NAMALWA (cell line): Measurements from ENCODE around the gene KLF7.
"Not testable (repeated sequence)": the region's sequence is repeated elsewhere in the genome, so short reads cannot be mapped to it uniquely, and the experiment has no call there.

Experiments used
- DNase-seq: peaks from one replicate; pipeline ENCODE4 v3.0.0-alpha.2; 2015; ENCODE audit warnings: low spot score

The KLF7 gene

DNA sequence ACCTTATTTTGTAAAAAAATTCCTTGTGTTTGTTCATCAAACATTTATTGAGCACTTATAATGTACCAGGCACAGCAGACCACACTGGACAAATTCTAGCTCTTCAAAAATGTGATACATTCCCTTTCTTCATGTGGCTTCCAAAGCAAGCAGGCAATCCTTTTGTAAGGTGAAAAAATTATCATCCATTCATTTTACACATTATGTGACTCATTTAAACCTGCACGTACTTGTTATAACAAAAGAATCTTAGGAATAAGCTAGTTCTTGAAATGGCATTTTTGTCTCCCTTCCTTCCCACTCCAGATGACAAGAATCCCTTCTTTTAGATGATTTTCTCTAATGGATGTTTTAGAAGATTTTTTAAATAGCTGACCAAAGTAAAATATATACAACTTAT lies 104.6 kb downstream of the KLF7 start:
- no peak for DNase-seq

DNA sequence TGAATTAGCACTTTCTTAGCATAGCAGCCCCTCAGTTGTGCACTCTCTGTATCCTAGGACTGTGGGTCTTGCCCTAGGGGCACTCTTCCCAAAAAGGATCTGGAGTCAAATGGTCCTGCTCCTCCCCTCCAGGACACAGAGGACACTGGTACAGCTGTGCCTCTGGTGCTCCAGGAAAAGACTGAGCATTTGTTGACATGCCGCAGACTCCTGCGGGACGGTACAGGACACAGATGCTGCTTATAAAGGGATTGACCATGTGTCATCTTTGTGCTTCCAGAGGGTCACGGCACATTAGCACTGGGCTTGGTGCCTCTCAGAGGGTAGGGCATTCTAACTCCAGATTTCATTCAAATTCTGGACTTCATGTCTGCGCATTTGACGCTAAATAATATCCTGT lies 110.5 kb downstream of the KLF7 start:
- DNase-seq, result no peak

DNA sequence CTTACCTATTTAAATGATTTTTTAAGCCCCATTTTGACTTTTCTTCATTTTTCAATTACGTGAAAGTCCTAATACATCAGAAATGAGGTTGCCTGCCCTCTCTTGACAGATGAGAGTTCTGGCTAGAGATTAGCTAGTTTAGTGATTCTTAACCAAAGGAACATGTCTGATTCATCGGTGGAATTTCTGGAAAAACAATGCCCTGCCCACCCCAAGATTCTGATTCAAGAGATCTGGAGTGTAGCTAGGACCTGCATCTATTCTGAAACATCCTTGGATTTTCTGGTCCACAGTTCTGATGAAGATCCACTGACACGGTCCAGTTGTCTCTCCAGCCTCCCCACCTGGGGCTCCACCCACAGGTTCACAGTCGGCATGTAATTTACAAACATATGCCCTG lies 111.2 kb downstream of the KLF7 start:
- DNase-seq, result no peak

DNA sequence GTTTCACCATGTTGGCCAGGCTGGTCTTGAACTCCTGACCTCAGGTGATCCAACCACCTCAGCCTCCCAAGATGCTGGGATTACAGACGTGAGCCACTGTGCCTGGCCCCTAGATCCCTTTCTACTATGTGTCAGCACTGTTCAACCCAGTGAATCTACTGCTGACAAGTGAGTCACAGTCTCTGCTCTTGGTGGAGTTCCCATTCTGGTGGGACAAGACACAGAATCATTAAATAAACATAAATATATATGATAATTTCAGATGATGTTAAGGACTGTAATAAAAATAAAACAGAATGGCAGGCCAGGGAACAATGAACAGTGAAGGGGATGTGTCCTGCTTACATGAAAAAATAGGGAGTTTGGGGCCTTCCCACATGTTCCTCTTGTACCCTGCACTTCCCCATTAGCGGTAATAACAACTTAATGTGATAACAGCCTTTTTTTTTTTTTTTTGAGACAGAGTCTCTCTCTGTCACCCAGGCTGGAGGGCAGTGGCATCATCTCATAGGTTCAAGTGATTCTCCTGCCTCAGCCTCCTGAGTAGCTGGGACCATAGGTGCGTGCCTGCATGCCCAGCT lies 114.3 kb downstream of the KLF7 start:
- no peak for DNase-seq

DNA sequence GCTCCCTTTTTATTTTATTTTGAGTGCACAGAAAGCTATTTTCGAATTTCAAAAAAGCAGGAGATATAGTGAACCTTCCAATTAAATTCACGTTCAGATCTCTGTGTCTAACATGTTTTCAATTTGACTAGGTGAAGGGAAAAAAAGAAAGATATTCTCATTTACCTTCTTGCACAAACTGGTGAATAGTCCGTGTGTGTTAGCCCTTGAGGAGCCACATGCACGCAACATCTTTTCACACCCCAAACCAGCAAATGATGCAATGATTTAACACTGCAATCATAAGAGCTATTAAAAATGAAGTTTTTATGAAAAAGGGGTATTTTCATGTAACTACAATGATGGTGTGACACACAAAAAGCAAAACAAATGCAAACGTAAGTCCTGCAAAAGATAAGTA lies 116.6 kb downstream of the KLF7 start:
- no peak for DNase-seq

DNA sequence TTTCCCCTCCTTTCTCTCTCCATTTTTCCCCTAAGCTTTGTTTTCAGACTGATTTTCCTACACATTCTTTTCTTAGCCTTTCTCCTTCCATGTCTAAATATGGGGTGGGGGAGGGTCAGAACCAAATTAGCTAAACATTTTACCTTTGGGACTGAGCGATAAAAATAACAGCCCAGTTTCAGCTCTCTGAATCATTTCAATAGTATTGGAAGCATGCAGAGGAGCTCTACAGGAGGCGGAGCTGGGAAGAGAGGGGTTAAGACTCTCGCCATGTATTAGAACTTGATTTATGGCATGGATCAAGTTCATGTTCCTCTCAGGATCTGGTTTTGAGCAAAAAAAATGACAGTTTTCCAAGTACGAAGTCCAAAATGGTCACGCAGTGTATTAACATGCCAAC lies 117.3 kb downstream of the KLF7 start:
- no peak for DNase-seq

DNA sequence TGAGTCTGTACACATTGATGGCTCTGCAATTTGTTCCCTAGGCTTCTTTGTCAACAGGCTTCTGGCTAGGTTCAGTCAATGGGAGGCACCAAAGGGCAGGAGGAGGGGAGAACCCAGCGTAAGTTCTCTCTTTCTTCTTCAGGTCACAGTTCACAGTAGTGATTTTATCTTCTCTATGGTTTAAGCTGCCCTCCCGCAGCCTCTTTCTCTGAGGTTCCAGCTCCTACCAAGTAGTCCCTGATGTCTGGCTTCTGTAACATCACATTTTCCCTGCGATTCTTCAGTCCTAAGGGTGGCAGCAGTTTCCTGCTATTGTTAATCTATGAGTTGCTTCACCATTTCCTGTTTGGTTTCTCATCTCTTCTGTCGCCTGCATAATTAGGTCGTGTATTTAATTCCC lies 119.0 kb downstream of the KLF7 start:
- DNase-seq, result no peak

DNA sequence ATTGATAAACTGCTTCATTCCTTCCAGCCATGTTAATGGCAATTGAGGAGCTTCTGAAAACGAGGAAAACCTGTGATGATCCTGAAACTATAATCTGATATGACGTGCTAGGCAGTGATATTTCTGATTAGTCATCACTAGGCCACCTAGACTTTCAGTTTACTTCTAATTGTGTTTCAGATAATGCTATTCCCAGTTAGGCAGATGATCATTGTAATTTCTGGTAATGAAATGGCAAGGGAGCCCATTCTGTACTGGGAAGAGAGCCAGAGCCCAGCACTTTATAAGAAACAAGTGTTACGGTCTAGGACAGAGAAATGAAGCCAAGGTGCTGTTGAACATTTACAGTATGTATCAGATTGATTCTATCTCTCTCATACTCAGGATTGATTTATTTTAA lies 120.2 kb downstream of the KLF7 start:
- DNase-seq, result no peak

DNA sequence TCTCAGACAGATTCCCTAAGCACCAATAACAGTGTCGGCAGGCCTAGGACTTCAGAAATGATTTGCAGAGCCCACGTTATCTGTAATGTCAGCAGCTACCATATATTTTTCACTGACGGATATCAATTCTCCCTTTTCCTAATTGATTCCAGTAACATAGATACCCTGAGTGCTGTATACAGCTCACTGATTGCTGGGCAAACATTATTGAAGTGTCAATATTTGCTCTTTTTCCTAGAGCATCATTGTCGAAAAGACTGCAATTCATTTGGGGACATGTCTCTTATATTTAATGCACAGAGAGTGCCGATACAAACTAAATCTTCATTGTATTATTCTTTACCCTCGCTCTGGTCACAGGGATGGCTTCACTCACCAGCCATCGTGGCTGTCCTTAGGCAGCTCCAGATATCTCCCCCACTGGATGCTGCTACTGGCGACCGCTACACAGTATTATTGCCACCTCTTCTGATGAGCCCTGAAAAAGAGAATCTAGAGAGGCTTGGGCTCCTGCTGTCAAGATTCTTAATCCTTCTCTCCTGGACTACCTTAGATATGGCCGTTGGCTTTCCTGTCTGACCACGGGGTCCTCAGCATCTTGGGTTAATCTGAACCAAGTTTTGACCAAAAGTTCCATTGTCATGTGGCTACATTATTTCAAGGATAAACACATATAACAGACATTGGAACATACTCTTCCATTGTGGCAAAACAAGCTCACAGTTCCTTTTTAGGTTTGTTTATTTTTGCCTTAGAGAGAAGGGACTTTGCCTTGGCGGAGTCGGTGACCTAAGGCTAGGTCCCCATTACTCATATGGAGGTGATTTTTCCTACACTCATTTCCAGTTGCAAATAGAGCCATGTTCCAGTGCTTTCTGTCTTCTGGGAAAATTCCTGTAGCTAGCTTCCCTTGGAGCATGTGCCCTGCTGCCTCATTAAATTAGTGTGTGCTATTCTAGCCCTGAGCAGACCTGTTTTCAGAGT lies 121.1 kb downstream of the KLF7 start:
- DNase-seq, result no peak

DNA sequence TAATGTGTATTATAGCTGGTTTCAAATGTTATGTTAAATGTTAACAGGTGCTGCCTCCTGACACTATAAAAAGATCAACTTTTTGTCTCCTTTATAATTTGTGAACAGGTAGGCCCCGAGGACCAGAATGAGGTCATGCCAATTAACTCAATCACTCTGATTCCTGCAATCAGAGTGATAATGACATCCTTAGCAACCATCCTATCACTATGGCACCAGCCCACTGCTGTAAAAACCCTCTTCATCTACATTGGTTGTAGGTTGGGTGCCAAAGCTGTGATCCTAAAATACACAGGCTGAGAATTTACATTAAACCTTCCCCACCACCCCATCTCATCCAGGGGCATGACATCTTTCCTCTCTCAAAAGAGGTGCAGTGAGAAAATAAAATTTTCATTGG lies 122.9 kb downstream of the KLF7 start:
- no peak for DNase-seq

DNA sequence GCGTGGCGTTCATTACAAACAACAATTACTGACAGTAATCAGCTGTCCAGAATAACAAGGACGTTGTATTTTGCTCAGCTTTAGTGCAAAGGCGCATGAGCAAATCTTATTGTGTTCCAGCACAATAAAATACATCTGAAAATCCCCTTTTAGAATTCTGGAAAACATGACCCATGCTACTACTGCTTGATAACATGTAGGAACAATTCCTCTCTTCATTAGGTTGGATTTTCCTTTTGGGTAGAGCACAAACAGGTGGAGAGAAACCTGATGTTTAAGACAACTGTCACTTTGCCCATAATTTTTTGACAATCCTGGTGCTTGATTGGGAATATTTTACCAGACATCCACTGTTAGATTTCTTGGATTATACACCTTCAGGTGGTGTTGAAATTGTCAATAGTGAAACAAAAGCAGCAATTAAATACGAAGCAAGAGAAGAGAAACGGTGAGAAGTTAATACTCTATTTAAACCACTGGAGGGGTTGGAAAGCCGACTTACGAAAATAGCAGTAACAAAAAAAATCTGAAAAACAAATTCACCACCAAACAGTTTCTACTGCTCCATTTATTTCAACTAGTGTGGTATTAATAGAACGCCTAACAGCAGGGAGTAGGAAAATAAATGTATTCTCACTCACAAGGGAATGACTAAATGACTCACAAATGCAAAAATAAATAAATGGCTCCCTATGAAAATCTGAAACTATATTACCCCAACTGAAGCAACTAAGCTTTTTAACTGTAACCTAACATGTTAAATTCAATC lies 123.8 kb downstream of the KLF7 start:
- DNase-seq, result no peak

DNA sequence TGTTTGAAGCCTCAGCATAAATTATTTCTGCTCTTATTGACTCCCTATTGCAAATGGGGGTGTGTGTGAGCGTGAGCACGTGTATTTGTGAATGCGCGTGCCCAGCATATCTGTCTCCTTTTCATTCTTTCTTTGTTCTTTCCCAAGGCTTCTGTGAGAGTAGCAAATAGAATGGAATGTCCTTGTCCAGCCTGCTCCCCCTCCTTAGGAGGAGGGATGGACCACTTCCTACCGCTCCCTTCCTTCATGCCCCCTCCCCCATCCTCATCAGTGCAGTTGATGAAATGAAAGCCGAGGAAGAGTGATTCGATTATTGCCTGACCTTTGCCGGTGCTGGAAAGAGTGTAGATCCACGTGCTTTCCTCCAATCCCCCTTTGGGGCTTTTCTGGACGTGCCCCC lies 124.5 kb downstream of the KLF7 start:
- DNase-seq, result no peak

DNA sequence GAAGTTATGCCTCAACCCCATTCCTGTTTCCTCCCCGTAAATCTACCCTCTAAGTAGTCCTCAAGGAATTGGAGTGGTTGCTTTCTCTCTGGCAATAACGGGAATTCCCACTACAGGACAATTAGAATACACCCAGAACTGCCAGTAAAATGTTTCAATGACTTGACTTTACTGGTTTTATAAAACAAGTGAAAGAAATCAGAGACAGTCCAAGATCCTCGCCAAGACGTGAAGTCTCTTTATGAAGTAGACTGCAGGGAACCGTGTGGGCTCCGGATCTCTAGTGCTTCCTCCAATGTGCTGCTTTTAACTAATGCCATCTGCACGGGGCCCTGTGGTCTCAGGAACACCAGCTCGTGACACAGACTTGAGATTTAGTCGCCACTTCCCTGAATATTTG lies 125.1 kb downstream of the KLF7 start:
- DNase-seq, result no peak

DNA sequence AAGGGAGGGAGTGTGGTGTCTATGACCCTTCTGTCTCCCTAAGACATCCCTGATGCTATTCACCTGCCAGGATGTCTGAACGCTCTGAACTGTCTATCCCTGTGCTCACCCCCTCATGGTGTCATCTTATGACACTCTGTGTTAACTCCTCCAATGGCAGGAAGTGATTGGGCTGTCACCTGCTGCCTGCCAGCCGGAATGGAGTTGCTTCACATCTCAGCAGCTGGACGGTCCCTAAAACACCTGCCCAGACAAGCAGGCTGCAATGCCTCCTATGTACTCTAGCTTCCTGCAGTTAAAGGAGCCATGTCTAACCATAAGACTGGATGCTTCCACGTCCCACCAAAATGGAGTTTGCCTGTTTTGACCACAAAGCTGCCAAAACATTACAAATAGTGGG lies 126.5 kb downstream of the KLF7 start:
- DNase-seq, result no peak

DNA sequence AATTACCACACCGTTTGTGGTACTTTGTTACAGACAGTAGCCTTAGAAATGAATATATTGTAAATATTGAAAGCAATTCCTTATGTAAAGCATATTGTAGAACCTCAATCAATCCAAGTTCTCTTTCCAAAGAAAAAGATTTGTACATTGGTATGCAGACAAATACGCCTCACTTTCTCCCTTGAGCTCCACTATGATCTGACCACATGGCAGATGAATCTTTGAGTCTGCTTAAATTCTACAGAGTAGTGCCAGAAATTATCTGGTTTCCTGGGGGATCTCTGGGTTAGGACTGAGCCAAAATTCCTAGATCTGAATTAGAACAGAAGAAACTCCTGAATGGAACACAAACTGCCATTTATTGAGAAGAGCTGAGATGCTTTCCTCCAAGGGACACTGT lies 127.4 kb downstream of the KLF7 start:
- no peak for DNase-seq

DNA sequence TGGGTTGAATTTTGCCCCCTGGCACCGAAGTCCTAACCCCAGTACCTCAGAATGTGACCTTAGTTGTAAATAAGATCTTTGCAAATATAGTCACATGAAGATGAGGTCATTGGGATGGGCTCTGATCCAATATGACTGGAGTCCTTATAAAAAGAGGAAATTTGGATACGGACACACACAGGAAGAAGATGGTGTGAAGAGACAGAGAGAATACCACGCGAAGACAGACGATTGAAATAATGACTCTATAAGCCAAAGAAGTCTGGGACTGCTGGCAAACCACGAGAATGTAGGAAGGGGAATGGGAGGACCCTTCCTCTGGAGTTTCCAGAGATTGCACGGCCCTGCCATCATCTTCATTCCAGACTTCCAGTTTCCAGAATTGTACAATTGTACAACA lies 127.9 kb downstream of the KLF7 start:
- no peak for DNase-seq

DNA sequence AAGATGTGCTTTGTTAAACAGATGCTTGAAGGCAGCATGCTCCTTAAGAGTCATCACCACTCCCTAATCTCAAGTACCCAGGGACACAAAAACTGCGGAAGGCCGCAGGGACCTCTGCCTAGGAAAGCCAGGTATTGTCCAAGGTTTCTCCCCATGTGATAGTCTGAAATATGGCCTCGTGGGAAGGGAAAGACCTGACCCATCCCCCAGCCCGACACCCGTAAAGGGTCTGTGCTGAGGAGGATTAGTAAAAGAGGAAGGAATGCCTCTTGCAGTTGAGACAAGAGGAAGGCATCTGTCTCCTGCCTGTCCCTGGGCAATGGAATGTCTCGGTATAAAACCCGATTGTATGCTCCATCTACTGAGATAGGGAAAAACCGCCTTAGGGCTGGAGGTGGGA lies 128.7 kb downstream of the KLF7 start:
- not testable (repeated sequence) for DNase-seq

DNA sequence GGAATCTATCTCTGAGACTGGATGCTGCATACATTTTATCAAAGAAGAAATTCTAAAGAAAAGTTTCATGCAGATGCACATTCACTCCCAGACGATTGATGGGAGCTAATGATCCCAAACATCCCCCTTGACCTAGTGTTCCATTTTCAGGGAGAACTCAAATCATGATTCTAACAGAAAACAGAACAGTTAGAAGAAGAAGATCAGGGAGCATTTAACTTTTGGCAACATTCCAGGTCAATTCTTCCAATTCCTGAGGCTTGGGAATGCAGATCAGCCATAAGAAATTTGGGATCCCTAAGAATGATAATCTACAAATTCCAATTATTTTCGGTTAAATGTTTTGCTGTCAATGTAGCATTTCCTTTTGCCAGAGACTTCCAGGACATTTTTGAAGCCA lies 129.9 kb downstream of the KLF7 start:
- no peak for DNase-seq

DNA sequence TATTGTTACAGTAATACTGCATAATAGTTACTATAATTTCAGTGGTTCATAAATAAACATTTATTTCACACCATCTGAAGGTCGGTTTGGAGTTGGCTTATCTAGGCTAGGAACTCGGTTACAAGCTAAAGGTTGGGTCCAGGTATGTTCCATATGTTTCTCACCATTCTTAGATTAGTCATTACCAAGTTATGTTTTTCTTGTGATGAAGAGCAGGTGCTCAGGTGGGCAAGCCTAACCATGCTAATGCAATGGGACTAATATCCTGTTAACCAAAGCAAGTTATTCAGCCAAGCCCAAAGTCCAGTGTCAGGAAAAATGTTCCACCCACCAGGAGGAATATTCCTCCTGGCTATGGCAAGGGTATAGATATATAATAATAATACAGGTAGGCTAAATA lies 133.3 kb downstream of the KLF7 start:
- DNase-seq, result no peak
